H1 (cell line): ENCODE data around the gene RBM18. TPM values are rescaled to one million over a fixed set of nuclear protein-coding genes. Genes with fewer than 3 reads are reported as not detected.

Source experiments
- CBX8 ChIP-seq: fragments of 300-800, 300-1000 bp; sonication (generic); IDR thresholded peaks from 2 replicates; pipeline ENCODE4 v1.7.1; 2016; ENCODE audit warnings: low read depth, low read length, borderline replicate concordance
- JUND ChIP-seq: IDR thresholded peaks from 2 replicates; pipeline ENCODE4 v1.6.1; 2011; ENCODE audit warnings: mild to moderate bottlenecking, improper control_type of control experiment, low read length
- KDM5A ChIP-seq: fragments of 200-600 bp; IDR thresholded peaks from 2 replicates; pipeline ENCODE4 v1.7.1; 2012; ENCODE audit warnings: mild to moderate bottlenecking, low read length, inconsistent platforms, mixed read lengths
- PHF8 ChIP-seq: fragments of 200-600 bp; sonication (generic); conservative IDR thresholded peaks from 2 replicates; pipeline ENCODE4 v1.7.1; 2012; ENCODE audit warnings: low read depth, mild to moderate bottlenecking, inconsistent platforms, low read length, moderate library complexity
- POLR2AphosphoS5 ChIP-seq: IDR thresholded peaks from 2 replicates; pipeline ENCODE4 v1.6.1; 2011; ENCODE audit warnings: low read depth, low read length
- RNF2 ChIP-seq: fragments of 200-900, 300-1000 bp; sonication (generic); IDR thresholded peaks from 2 replicates; pipeline ENCODE4 v1.7.1; 2016; ENCODE audit warnings: borderline replicate concordance, low read depth, mild to moderate bottlenecking, antibody characterized with exemption, low read length; ENCODE audit not compliant: poor library complexity, severe bottlenecking; ENCODE audit errors: missing control alignments
- ZNF274 ChIP-seq: IDR thresholded peaks from 2 replicates; pipeline ENCODE4 v1.7.0; 2012; ENCODE audit warnings: low read length, borderline replicate concordance; ENCODE audit errors: extremely low read depth
- polyA plus RNA-seq, 7 experiments: library from polyadenylated mRNA; depleted of rRNA in 3 of 7; stranded (reverse) in 5 of 7; unstranded in 2 of 7; fragments of >200 nt in 5 of 7; fragments of 200-250 nt in 2 of 7; gene quantifications; 1 replicate in 5 of 7; 2 replicates in 1 of 7; 4 replicates in 1 of 7; pipeline versions ENCODE4 v1.2.1 to v1.2.3, GENCODE V29; 2011 to 2013; ENCODE audit warnings: missing spikeins in 2 of 7, mixed read lengths in 2 of 7
- total RNA-seq: library from RNA; stranded (reverse); fragmentation: NEBNext Ultra II Directional; extraction: Animal tissue kit (Norgen Biotek cat#: 25700); gene quantifications from 2 replicates; pipeline ENCODE4 v1.2.1, GENCODE V29; 2021

RBM18 gene
- total and polyA plus RNA-seq, 2 of the 8 experiments (the other 6 are each of a cell fraction or from before 2014, with no cell fraction given), result 5.9 to 14.3 TPM

- TF ChIP-seq RNF2 (no peak), ZNF274 (no peak), JUND (no peak), PHF8 (no peak), POLR2AphosphoS5 (no peak), KDM5A (no peak), CBX8 (no peak)
These were observed 8.4 kb downstream of the RBM18 start (continued) for GRCh38 chr9:122256206-122256605.
